ENCODE results near the gene MYH10.

The MYH10 gene

DNA sequence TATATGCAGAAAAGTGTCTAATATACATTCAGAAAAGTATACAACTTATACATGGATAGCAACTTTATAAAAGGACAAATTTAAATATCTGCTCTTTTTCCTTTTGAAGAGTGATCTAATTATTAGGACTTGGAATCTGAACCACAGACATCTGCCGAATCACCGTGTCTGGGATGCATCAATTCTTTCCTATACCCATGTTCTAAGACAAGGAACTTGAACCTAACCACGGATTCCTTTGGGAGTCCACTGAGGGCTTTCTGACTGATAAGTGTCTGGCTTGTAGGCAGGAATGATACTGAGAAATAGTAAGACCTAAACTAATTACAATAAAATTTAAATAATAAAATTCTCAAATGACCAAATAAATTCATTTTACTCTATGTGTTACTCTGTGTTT is 140.7 kb downstream of the MYH10 start:
- no peak for TF ChIP-seq CTCF (IDR thresholded peaks at IDR 0.05)

GRCh38 chr17:8488901-8489300 is 141.6 kb downstream of the MYH10 start:
- H3K27me3 ChIP-seq: no peaks in the 10 kb centered on the region
- H3K9me3 ChIP-seq: no peaks in the 10 kb centered on the region
- no peak overlapping the region for H3K4me3 ChIP-seq (ENCODE audit: low read depth in 1 of 2, low read length in 1 of 2)
- H3K27ac ChIP-seq: peak overlapping the region; percentile 5
- no peaks in the 10 kb centered on the region for H3K4me1 ChIP-seq (ENCODE audit: control insufficient read depth in 1 of 2, insufficient read depth in 1 of 2, low read depth in 1 of 2, low read length in 1 of 2)
- TF ChIP-seq CTCF (IDR thresholded peaks at IDR 0.05): no peak
- H3K36me3 ChIP-seq: peaks cover 33% of the 10 kb centered on the region

More for the DNA sequence above, 140.7 kb downstream of the MYH10 start:
- no peak overlapping the region for H3K4me3 ChIP-seq (ENCODE audit: low read depth in 1 of 2, low read length in 1 of 2)
- H3K9me3 ChIP-seq: no peaks in the 10 kb centered on the region
- no peaks in the 10 kb centered on the region for H3K27me3 ChIP-seq
- H3K27ac ChIP-seq: no peak overlapping the region
- no peaks in the 10 kb centered on the region for H3K4me1 ChIP-seq (ENCODE audit: control insufficient read depth in 1 of 2, insufficient read depth in 1 of 2, low read depth in 1 of 2, low read length in 1 of 2)
- peaks cover 31% of the 10 kb centered on the region for H3K36me3 ChIP-seq

- Histone ChIP-seq H3K4me3 (ENCODE audit: low read depth in 1 of 2, low read length in 1 of 2) (no peak overlapping the region), H3K4me1 (ENCODE audit: control insufficient read depth in 1 of 2, insufficient read depth in 1 of 2, low read depth in 1 of 2, low read length in 1 of 2) (no peaks in the 10 kb centered on the region), H3K36me3 (peaks cover 37% of the 10 kb centered on the region), H3K27me3 (no peaks in the 10 kb centered on the region), H3K27ac (peak overlapping the region; percentile 30), H3K9me3 (no peaks in the 10 kb centered on the region)
- no peak for TF ChIP-seq CTCF (IDR thresholded peaks at IDR 0.05)
Observed at GRCh38 chr17:8488491-8488890, 142.0 kb downstream of the MYH10 start.

GRCh38 chr17:8487743-8488142 is 142.8 kb downstream of the MYH10 start:
- Histone ChIP-seq H3K36me3 (peaks cover 41% of the 10 kb centered on the region), H3K4me3 (ENCODE audit: low read depth in 1 of 2, low read length in 1 of 2) (no peak overlapping the region), H3K27ac (no peak overlapping the region), H3K9me3 (no peaks in the 10 kb centered on the region), H3K4me1 (ENCODE audit: control insufficient read depth in 1 of 2, insufficient read depth in 1 of 2, low read depth in 1 of 2, low read length in 1 of 2) (no peaks in the 10 kb centered on the region), H3K27me3 (no peaks in the 10 kb centered on the region)
- TF ChIP-seq CTCF (IDR thresholded peaks at IDR 0.05): no peak

GRCh38 chr17:8487130-8487645 is 143.3 kb downstream of the MYH10 start:
- Histone ChIP-seq H3K9me3 (no peaks in the 10 kb centered on the region), H3K27ac (no peak overlapping the region), H3K4me3 (ENCODE audit: low read depth in 1 of 2, low read length in 1 of 2) (no peak overlapping the region), H3K4me1 (ENCODE audit: control insufficient read depth in 1 of 2, insufficient read depth in 1 of 2, low read depth in 1 of 2, low read length in 1 of 2) (no peaks in the 10 kb centered on the region), H3K27me3 (no peaks in the 10 kb centered on the region), H3K36me3 (peaks cover 46% of the 10 kb centered on the region)
- TF ChIP-seq CTCF (IDR thresholded peaks at IDR 0.05): no peak

DNA sequence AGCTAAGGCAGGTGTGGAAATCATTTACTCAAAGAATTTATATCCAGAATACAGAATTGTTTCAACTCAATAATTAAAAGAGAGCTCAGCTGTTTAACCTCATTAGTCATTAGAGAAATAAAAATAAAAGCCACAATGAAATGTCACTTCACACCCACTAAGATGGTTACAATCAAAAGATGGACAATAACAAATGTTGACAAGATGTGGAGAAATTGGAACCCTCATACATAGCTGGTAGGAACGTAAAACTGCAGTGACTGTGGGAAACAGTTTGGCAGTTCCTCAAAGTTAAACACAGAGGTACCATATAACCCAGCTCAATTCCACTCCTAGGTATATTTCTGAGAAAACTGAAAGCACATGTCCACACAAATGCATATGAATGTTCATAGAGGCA is 145.0 kb downstream of the MYH10 start:
- Histone ChIP-seq H3K9me3 (no peaks in the 10 kb centered on the region), H3K27ac (no peak overlapping the region), H3K36me3 (peaks cover 53% of the 10 kb centered on the region), H3K4me3 (ENCODE audit: low read depth in 1 of 2, low read length in 1 of 2) (no peak overlapping the region), H3K27me3 (no peaks in the 10 kb centered on the region), H3K4me1 (ENCODE audit: control insufficient read depth in 1 of 2, insufficient read depth in 1 of 2, low read depth in 1 of 2, low read length in 1 of 2) (no peaks in the 10 kb centered on the region)
- TF ChIP-seq CTCF (IDR thresholded peaks at IDR 0.05): no peak

Data from neutrophil (primary cell).